Measurements from ENCODE around the gene ADA. TPM values are rescaled to one million over a fixed set of nuclear protein-coding genes. Genes with fewer than 3 reads are reported as not detected.

Gene ADA
- total RNA-seq, 4 donors from 2014 or later: 4.0 to 13.9 (median 7.1) TPM

DNA sequence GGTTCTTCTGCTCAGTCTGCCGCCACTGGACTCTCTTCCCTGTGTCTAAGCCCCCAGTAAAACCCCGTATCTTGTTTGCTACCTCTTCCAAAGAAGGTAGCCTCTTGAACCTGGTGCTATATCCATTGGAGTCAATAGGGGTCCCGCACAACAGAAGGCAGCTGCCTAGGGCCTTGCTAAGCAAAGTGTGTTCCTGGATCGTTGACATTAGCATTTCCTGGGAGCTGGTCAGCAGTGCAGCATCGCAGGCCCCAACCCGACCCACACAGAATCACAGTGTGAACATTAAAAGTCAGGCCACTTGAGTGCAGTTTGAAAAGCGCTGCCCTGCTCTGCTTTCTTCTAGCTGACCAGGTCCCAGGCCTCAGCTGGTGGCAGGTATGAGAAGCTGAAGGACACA lies 2.9 kb downstream of the ADA start:
- WGBS, 2 donors: 66 to 81% methylated on average over 6 to 7 of the region's 7 CpGs
- H3K4me3 ChIP-seq (replicated peaks in 1 of 3): no peak overlapping the region
- no peak overlapping the region for H3K27ac ChIP-seq
- no peaks in the 10 kb centered on the region for H3K36me3 ChIP-seq
- peaks cover 0 to 19% of the 10 kb centered on the region in 2 donors for H3K4me1 ChIP-seq
- no peaks in the 10 kb centered on the region for H3K27me3 ChIP-seq
- TF ChIP-seq POLR2A (IDR thresholded peaks at IDR 0.05): no peak
- TF ChIP-seq, protein P1, sequence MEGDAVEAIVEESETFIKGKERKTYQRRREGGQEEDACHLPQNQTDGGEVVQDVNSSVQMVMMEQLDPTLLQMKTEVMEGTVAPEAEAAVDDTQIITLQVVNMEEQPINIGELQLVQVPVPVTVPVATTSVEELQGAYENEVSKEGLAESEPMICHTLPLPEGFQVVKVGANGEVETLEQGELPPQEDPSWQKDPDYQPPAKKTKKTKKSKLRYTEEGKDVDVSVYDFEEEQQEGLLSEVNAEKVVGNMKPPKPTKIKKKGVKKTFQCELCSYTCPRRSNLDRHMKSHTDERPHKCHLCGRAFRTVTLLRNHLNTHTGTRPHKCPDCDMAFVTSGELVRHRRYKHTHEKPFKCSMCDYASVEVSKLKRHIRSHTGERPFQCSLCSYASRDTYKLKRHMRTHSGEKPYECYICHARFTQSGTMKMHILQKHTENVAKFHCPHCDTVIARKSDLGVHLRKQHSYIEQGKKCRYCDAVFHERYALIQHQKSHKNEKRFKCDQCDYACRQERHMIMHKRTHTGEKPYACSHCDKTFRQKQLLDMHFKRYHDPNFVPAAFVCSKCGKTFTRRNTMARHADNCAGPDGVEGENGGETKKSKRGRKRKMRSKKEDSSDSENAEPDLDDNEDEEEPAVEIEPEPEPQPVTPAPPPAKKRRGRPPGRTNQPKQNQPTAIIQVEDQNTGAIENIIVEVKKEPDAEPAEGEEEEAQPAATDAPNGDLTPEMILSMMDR (IDR thresholded peaks at IDR 0.05): no peak
- intact Hi-C loops (cut with DNase I): no loop called here
- no peaks in the 10 kb centered on the region for H3K9me3 ChIP-seq
- DNase-seq: no peak

DNA sequence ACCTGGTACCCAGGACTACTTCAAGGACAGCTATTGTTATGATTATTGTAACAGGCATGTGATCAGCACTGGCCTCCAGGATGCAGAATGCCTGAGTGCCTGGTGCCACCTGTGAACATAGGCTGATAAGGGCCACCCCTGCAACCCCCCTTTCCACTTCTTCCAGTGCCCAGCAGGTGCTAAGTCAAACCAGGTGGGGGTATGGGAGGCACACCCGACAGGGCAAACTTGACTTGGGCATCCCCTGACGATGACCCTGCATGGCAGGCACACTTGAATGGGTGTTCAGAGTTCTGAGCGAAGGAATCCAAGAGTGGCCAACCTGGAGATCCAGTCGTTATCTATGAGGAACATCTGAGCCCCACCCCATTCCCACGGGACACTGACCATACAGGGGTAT lies 3.4 kb downstream of the ADA start:
- 91 to 95% methylated on average over 5 of the region's 5 CpGs for WGBS, 2 donors
- H3K36me3 ChIP-seq: no peaks in the 10 kb centered on the region
- H3K4me1 ChIP-seq: peaks cover 0 to 24% of the 10 kb centered on the region in 2 donors
- intact Hi-C loops (cut with DNase I): no loop called here
- no peak for TF ChIP-seq POLR2A (IDR thresholded peaks at IDR 0.05)
- TF ChIP-seq, protein P1 (IDR thresholded peaks at IDR 0.05): no peak
- no peaks in the 10 kb centered on the region for H3K27me3 ChIP-seq
- H3K27ac ChIP-seq: no peak overlapping the region
- no peak for DNase-seq
- no peaks in the 10 kb centered on the region for H3K9me3 ChIP-seq
- H3K4me3 ChIP-seq (replicated peaks in 1 of 3): no peak overlapping the region

DNA sequence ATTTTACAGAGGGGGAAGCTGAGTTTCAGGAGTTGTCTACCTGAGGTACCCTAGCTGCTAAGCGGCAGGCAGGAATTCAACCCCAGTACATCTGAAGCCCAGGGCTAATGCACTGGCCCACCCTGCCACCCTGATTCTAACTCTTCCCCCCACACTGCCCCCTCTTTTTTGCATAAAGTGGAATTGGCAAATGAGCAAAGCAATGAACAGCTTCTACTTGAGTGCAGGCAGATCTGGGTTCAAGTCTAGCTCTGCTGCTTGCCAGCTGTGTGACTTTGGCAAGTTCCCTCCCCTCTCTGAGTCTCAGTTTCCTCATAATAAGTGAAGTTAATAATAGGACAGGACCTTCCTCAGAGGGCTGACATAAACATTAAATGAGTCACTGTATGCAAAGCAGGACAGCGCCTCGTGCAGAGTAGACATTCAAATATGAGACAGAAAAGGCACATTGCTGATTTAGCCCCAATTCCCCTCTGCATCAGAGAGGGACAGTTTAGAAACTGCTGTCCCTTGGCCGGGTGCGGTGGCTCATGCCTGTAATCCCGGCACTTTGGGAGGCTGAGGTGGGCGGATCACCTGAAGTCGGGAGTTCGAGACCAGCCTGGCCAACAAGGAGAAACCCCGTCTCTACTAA lies 4.7 kb downstream of the ADA start:
- intact Hi-C loops (cut with DNase I): no loop called here
- Histone ChIP-seq H3K27ac (no peak overlapping the region), H3K27me3 (no peaks in the 10 kb centered on the region), H3K4me3 (replicated peaks in 1 of 3) (no peak overlapping the region), H3K4me1 (peaks cover 6 to 37% of the 10 kb centered on the region in 2 donors), H3K9me3 (no peaks in the 10 kb centered on the region), H3K36me3 (no peaks in the 10 kb centered on the region)
- WGBS, 2 donors: 83% methylated on average over 10 of the region's 10 CpGs
- TF ChIP-seq, protein P1 (IDR thresholded peaks at IDR 0.05): no peak
- no peak for TF ChIP-seq POLR2A (IDR thresholded peaks at IDR 0.05)
- no peak for DNase-seq

DNA sequence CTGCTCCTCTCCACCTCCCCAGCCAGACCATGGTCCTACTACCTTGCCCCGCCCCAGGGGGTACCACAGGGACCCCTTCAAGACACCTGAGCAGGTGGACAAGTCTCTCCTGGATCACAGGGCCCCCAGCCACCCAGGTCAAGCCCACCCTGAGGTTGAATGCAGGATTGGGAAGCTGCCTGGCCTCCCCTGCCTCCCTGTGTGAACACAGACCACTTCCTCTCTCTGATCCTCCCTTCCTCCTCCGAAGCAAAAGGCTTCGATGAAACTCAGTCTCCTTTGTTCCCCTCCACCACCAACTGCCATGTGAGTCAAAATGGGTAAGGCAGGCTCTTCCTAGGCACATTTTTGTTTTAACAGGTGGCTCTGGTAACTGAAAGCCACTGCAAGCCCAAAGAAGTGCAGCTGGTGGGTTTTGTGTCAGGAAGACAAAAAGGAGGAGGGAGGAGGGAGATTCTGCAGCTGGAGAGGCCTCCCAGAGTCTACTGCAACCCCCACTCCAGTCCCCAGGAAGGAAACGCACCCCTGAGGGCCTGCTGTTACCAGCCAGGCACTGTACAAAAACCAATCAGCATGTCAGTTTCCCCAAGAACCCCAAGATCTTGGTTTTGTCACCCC lies 5.4 kb downstream of the ADA start:
- DNase-seq: no peak
- H3K4me3 ChIP-seq (replicated peaks in 1 of 3): no peak overlapping the region
- intact Hi-C loops (cut with DNase I): no loop called here
- H3K4me1 ChIP-seq: peaks cover 6 to 37% of the 10 kb centered on the region in 2 donors
- no peaks in the 10 kb centered on the region for H3K36me3 ChIP-seq
- no peaks in the 10 kb centered on the region for H3K27me3 ChIP-seq
- no peak overlapping the region for H3K27ac ChIP-seq
- no peaks in the 10 kb centered on the region for H3K9me3 ChIP-seq
- WGBS, 2 donors: 50 to 70% methylated on average over 4 of the region's 4 CpGs
- no peak for TF ChIP-seq POLR2A (IDR thresholded peaks at IDR 0.05)
- TF ChIP-seq, protein P1 (IDR thresholded peaks at IDR 0.05): no peak

DNA sequence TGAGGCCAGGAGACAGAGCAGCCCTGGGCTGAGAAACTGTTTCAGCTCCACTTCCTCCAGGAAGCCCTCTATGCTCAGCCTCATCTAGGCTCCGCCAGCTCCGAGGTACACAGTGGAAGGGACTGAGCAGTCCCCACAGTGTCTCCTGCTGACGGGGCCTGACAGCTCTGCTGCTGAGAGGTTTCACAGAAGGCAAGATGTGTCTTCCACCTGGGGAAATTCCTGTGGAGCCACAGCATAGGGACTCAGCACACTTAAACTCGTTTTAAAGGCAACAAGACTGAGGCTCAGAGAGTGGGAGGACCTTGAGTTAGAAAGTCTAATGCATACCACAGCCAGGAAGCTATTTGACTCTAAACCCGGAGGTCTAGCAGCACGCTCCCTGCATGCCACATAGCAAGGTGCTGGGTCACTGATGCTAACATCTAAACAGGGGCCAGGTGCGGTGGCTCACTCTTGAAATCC lies 6.8 kb downstream of the ADA start:
- peak overlapping the region in 2 of 3 donors; percentile 57 to 91 for H3K27ac ChIP-seq
- 65 to 80% methylated on average over 5 to 7 of the region's 7 CpGs for WGBS, 2 donors

More for the DNA sequence above, 6.8 kb downstream of the ADA start:
- TF ChIP-seq, protein P1 (IDR thresholded peaks at IDR 0.05): no peak
- TF ChIP-seq POLR2A (IDR thresholded peaks at IDR 0.05): no peak
- no peak overlapping the region for H3K4me3 ChIP-seq (replicated peaks in 1 of 3)
- H3K9me3 ChIP-seq: no peaks in the 10 kb centered on the region
- DNase-seq: no peak
- intact Hi-C loops (cut with DNase I): no loop called here
- no peaks in the 10 kb centered on the region for H3K36me3 ChIP-seq
- H3K4me1 ChIP-seq: peaks cover 6 to 33% of the 10 kb centered on the region in 2 donors
- H3K27me3 ChIP-seq: no peaks in the 10 kb centered on the region
